ENCODE measurements around the gene PTCH1. TPM values are rescaled to one million over a fixed set of nuclear protein-coding genes. Genes with fewer than 3 reads are reported as not detected.
A peak's percentile ranks its signal among the peaks of the same experiment; 100 is the strongest.

PTCH1 gene
- 10 to 100 TPM; 11.9 to 38.1 (median 32.1) TPM for total RNA-seq
- long read RNA-seq, donor 1, partial matches to known transcripts: 1 of 2 reads
- long read RNA-seq, donor 1, other reads (novel, unspliced or antisense): 1 of 2 reads
- long read RNA-seq, donor 2: 0 reads

DNA sequence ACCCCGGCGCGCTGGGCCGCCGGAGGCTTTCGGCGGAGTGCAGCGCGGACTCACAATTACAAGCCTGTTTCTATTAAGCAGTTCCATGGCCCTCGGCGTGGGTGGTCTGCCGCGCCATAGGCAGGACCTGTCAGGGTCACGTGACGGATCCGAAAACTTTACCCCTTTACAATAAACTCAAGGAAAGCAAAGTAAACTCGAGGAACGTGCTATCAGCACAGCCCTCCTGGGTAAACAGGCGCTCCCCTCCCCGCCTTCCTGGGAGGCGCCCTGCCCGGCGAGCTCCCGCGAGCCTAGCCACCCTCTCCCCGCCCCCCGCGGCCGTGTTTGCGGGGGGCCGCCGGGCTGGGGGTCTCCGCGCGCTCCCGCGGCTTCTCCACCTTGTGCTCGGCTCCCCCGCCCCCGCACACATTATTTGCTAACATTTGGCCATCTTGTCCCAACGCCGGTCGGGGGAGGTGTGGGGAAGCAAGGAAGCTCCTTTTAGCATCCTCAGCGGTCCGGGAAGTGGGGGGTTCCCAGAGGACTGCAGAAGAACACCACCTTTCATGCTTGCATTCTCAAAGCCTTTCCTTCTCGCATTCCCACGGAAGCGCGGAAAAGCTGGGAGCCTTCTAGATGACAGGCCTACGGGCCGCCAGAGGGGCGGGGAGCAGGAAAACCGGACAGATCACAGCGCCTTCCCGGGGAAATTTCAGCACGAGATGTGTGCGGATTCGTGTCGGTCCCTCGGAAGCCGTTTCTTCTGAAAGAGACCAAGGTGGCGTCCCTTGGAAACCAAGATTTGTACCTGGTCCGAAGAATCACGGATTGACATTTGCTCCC is at the start of gene PTCH1:
TSS of gene PTCH1 (minus strand) at position 238 of the 825 bp plus-strand sequence.
- intact Hi-C loops (cut with DNase I, micrococcal nuclease): no loop called here
- no peak for TF ChIP-seq CTCF (IDR thresholded peaks at IDR 0.05)
- H3K9me3 ChIP-seq: no peaks in the 10 kb centered on the region
- ATAC-seq (peak; percentile 92), DNase-seq (peak; percentile 73 to 79 (median 76))
- peaks cover 1% of the 10 kb centered on the region for H3K4me1 ChIP-seq (ENCODE audit: low read depth)
- no peaks in the 10 kb centered on the region for H3K36me3 ChIP-seq (ENCODE audit: low read depth)
- H3K4me3 ChIP-seq: peak within 1 kb of the TSS; percentile 24

DNA sequence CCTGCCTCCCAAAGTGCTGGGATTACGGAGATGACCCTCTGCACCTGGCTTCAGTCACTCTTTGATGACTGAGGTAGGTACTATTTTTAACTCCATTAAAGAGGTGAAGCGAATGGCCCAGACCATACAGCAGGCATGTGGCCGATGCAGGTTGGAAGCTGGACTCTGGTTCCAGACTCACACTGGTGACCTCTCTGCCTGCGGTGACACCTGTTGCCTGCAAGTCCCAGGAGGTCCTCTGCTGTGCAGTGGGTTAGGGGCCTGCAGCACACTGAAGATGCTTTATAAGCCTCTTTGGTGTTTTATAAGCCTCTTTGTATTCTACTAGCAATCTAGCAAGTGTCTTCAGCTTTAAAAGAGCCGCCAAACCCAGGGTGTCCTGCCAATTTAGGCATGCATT is 49.2 kb upstream of the PTCH1 start:
- no peaks in the 10 kb centered on the region for H3K9me3 ChIP-seq
- intact Hi-C loops (cut with DNase I, micrococcal nuclease): no loop called here
- H3K36me3 ChIP-seq (ENCODE audit: low read depth): no peaks in the 10 kb centered on the region
- TF ChIP-seq CTCF (IDR thresholded peaks at IDR 0.05): no peak
- H3K4me1 ChIP-seq (ENCODE audit: low read depth): no peaks in the 10 kb centered on the region
- DNase-seq (no peak), ATAC-seq (no peak)
- H3K4me3 ChIP-seq: no peak overlapping the region

- no peak overlapping the region for H3K4me3 ChIP-seq
- H3K36me3 ChIP-seq (ENCODE audit: low read depth): no peaks in the 10 kb centered on the region
- no peaks in the 10 kb centered on the region for H3K9me3 ChIP-seq
- TF ChIP-seq CTCF (IDR thresholded peaks at IDR 0.05): no peak
- no peak for DNase-seq
- no peak for ATAC-seq
- intact Hi-C loops (cut with DNase I, micrococcal nuclease): no loop called here
- H3K4me1 ChIP-seq (ENCODE audit: low read depth): no peaks in the 10 kb centered on the region
Measured at GRCh38 chr9:95561913-95562312, 45.1 kb upstream of the PTCH1 start.

- no peak for DNase-seq
- no peak for TF ChIP-seq CTCF (IDR thresholded peaks at IDR 0.05)
- no peak for ATAC-seq
- Histone ChIP-seq H3K9me3 (no peaks in the 10 kb centered on the region), H3K4me1 (ENCODE audit: low read depth) (no peaks in the 10 kb centered on the region), H3K4me3 (no peak overlapping the region), H3K36me3 (ENCODE audit: low read depth) (no peaks in the 10 kb centered on the region)
- intact Hi-C loops (cut with DNase I, micrococcal nuclease): no loop called here
Measured at GRCh38 chr9:95557142-95557541, 40.4 kb upstream of the PTCH1 start.

GRCh38 chr9:95556521-95556920 is 39.8 kb upstream of the PTCH1 start:
- ATAC-seq: no peak
- no peak for DNase-seq
- H3K9me3 ChIP-seq: no peaks in the 10 kb centered on the region
- TF ChIP-seq CTCF (IDR thresholded peaks at IDR 0.05): no peak
- intact Hi-C loops (cut with DNase I, micrococcal nuclease): no loop called here
- H3K4me3 ChIP-seq: no peak overlapping the region
- no peaks in the 10 kb centered on the region for H3K36me3 ChIP-seq (ENCODE audit: low read depth)
- no peaks in the 10 kb centered on the region for H3K4me1 ChIP-seq (ENCODE audit: low read depth)

Data from mucosa of descending colon (tissue), 3 donors.